AG04450 (cell line): Measurements from ENCODE around the gene C22orf31. TPM values are rescaled to one million over a fixed set of nuclear protein-coding genes. Genes with fewer than 3 reads are reported as not detected.

ENCODE experiments used
- CTCF ChIA-PET: fragments of 300-600, 350-600 bp; formaldehyde crosslinking; extraction: SDS; loops from one replicate; lab custom pipeline; 2022; ENCODE audit warnings: antibody characterized with exemption, inconsistent platforms; lab: Charles Lee
- POLR2A ChIA-PET: fragments of 350-600 bp; formaldehyde crosslinking; extraction: SDS; loops from one replicate; lab custom pipeline; 2021; ENCODE audit warnings: antibody characterized with exemption, inconsistent platforms; lab: Yijun Ruan, JAX
- DNase-seq: peaks from one replicate; pipeline ENCODE4 v3.0.0-alpha.2; 2011; ENCODE audit warnings: low read depth, low spot score
- H3K27ac ChIP-seq: one replicate; pipeline ENCODE4 v1.5.1; 2012; ENCODE audit warnings: low read depth, low read length, control low read depth
- H3K27me3 ChIP-seq: one replicate; pipeline ENCODE4 v1.6.0; 2012; ENCODE audit warnings: low read length; ENCODE audit not compliant: control insufficient read depth, insufficient read depth
- H3K4me3 ChIP-seq: 2 replicates; pipeline ENCODE4 v1.5.1; 2011; ENCODE audit warnings: mild to moderate bottlenecking, low read depth, low read length, control low read depth
- H3K9me3 ChIP-seq: 2 replicates; pipeline ENCODE4 v1.5.1; 2012; ENCODE audit warnings: low read length; ENCODE audit not compliant: control insufficient read depth, insufficient read depth
- polyA plus RNA-seq: library from polyadenylated mRNA; depleted of rRNA; stranded (reverse); fragments of >200 nt; gene quantifications from 2 replicates; pipeline ENCODE4 v1.2.3, GENCODE V29; 2011
- TF ChIP-seq, protein P1 (sequence below): IDR thresholded peaks from 2 replicates; pipeline ENCODE4 v1.5.1; 2011; ENCODE audit warnings: low read depth, low read length, control low read depth, inconsistent platforms

The C22orf31 gene
- polyA plus RNA-seq, 1 experiment: 0.11 TPM

DNA sequence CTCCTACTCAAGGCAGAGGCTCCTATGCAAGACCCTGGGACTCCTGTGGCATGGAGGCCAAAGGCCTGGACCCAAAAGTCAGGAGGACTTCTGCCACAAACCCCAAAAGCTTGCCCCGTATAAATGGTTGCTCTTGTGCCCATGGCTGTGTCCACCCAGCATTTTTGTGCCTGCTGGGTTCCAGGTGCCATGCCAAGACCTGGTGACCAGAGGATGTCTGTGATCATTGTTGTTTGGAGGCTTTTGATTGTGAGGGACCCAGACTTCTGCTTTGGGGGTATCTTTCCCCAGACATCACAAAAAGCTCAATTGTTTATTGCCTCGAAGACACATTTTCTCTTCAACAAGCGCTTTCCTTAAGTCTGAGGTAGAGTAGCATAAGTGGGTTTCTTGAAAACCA lies 35.1 kb downstream of the C22orf31 start:
- ChIA-PET POLR2A (no interaction called here), CTCF (interaction anchor here (1.8 kb wide), 1 partner anchor 171 kb away, joined by 6 read pairs; no protein-coding TSS in a partner anchor)
- no peak for DNase-seq
- no peaks in the 10 kb centered on the region for H3K9me3 ChIP-seq
- TF ChIP-seq, protein P1, sequence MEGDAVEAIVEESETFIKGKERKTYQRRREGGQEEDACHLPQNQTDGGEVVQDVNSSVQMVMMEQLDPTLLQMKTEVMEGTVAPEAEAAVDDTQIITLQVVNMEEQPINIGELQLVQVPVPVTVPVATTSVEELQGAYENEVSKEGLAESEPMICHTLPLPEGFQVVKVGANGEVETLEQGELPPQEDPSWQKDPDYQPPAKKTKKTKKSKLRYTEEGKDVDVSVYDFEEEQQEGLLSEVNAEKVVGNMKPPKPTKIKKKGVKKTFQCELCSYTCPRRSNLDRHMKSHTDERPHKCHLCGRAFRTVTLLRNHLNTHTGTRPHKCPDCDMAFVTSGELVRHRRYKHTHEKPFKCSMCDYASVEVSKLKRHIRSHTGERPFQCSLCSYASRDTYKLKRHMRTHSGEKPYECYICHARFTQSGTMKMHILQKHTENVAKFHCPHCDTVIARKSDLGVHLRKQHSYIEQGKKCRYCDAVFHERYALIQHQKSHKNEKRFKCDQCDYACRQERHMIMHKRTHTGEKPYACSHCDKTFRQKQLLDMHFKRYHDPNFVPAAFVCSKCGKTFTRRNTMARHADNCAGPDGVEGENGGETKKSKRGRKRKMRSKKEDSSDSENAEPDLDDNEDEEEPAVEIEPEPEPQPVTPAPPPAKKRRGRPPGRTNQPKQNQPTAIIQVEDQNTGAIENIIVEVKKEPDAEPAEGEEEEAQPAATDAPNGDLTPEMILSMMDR: no peak
- no peaks in the 10 kb centered on the region for H3K27me3 ChIP-seq
- H3K4me3 ChIP-seq: no peak overlapping the region
- no peak overlapping the region for H3K27ac ChIP-seq

GRCh38 chr22:29023172-29023796 lies 38.3 kb downstream of the C22orf31 start:
- Histone ChIP-seq H3K9me3 (no peaks in the 10 kb centered on the region), H3K4me3 (no peak overlapping the region), H3K27me3 (no peaks in the 10 kb centered on the region), H3K27ac (no peak overlapping the region)
- DNase-seq: no peak
- POLR2A ChIA-PET: interaction anchor here (0.5 kb wide), 1 partner anchor 167 kb away, joined by 4 read pairs; no protein-coding TSS in a partner anchor
- CTCF ChIA-PET: no interaction called here
- TF ChIP-seq, protein P1: no peak

DNA sequence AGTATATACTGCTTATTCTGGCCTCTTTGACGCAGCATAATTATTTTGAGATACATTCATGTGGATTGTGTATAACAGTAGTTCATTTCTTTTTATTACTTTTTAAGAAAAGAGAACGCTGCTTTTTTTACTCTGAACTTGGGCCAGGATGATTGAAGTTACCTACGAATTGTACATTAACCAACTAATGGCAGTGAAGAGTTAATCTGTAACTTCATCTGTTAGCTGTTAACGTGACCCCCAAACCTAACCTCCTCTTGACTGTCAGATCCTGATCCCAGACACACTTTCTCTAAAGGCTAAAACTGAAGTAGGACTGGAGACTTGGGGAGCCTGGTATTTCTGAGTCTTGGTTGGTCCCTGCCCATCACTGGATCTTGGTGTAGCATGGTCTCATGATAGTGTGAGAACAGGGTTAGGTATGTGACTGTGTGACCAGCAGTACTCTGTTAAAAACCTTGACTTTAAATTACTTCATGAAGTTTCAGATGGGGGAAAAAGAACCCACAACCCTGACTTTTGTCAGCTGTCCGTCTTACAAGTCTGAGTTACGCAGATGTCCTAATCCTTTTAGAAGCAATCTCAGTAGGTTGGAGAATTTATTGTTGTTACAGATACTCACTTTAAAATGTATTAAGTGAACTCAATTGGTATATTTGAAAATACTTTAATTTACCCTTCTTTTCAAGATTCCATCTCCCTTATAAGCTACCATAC lies 39.4 kb downstream of the C22orf31 start:
- DNase-seq: no peak
- no peak overlapping the region for H3K4me3 ChIP-seq
- CTCF ChIA-PET: no interaction called here
- no peak overlapping the region for H3K27ac ChIP-seq
- no peaks in the 10 kb centered on the region for H3K27me3 ChIP-seq
- no peaks in the 10 kb centered on the region for H3K9me3 ChIP-seq
- TF ChIP-seq, protein P1: no peak
- POLR2A ChIA-PET: no interaction called here

- TF ChIP-seq, protein P1: no peak
- ChIA-PET POLR2A (no interaction called here), CTCF (no interaction called here)
- H3K9me3 ChIP-seq: no peaks in the 10 kb centered on the region
- no peak overlapping the region for H3K27ac ChIP-seq
- no peak for DNase-seq
- no peaks in the 10 kb centered on the region for H3K27me3 ChIP-seq
- H3K4me3 ChIP-seq: no peak overlapping the region
Observed at GRCh38 chr22:29018293-29019189, 43.1 kb downstream of the C22orf31 start.
